HG02973 (cell line): ENCODE measurements around the gene NTM.

ENCODE experiments used
- ATAC-seq: cut with Tn5 transposase; IDR thresholded peaks from one replicate; pipeline ENCODE4 v1.9.1; 2021; ENCODE audit warnings: moderate library complexity; ENCODE audit not compliant: unreplicated experiment

Gene NTM

DNA sequence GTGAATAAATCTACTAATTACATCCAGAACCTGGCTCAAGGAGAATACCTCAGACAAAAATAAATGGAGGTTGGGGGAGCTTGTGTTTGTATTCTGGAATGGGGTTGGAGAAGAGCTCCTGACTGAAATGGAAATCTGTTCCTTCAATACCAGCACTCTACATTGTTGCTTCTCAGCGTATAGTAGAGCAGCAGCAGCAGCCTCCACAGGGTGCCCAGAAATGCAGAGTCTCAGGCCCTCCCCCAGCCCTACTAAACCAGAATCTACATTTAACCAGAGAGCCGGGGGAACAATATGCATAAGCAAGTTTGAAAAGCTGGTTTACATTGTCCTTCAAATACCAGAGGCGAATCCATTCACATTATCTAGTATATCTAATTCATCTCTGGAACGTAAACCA lies 474.8 kb downstream of the NTM start:
- no peak for ATAC-seq

DNA sequence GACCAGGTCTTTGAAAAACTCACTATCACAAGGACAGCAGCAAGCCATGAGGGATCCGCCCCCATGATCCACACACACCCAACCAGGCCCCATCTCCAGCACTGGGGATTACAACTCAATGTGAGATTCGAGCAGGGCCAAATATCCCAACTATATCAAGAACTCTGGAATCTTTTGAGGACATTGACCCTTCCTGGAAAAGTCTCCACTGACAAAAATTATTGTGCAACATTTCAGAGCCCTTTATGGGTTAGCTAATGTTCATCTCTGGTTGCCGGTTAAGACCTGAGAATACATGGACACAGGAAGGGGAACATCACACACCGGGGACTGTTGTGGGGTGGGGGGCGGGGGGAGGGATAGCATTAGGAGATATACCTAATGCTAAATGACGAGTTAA lies 479.1 kb downstream of the NTM start:
- ATAC-seq = no peak

DNA sequence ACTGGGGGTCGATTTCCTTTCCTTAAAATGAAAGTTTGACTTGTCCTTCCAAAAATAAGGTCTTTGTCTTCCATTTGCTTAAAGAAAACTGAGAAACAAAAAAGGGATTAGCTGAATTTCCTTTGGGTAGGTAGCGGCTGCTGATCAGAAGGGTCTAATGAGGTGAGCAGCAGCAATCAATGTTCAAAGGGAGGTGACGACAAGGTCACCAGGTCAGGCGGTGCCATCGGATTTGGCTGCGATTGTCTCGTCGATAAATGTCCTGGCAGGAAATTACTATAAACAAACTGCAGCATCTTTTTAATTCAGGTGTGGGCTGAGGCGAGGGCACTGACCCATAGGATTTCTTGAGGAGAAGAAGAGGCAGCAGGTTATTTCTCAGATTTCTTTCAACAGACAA lies 480.1 kb downstream of the NTM start:
- ATAC-seq = no peak

DNA sequence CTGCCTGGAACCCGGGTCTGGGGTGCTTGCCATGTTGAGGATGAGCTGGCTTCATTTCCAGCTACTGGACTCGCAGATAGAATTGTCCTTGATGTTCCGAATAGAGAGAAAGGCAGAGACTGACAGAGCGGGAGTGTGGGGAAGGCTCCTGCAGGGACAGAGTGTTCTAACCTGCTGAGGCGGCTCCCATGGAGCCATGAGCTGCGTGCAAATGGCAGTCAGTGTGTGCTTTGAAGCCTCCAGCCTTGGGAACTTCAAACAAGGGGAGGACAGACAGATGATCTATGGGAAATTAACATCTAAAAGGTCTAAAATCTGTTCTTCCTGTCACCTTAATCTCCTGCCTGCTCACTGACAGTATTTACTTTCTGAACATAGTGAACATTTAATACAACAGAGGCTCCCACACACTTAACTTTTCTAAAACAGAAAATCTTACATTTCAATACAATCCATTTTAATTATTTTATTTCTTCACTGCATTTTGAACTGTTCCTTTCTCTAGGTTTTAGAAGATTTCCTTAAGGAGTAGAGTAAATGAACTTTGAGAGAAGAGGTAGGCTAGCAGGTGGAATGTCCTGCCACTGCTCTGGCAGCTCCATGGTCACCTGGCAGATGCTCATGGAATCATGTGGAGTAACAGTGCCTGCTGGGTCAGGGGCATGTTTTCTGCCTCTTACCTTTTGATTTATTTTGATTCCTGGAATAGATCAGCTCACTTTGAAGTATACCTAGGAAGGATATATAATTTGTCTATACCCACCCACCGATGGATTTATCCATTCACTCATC lies 481.7 kb downstream of the NTM start:
- ATAC-seq = no peak

DNA sequence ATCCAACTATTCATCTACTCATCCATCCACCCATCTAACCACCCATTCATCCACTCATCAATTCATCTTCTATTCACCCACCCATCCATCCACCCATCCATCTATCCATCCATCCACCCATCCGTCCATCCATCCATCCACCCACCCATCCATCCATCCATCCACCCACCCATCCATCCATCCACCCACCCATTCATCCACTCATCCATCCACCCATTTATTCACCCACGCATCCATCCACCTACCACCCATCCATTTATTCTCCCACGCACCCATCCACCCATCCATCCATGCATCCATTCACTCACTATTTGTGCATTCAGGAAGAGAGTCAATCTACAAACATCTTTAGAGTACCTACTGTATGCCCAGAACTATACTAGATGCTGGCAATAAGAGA lies 482.3 kb downstream of the NTM start:
- no peak for ATAC-seq

DNA sequence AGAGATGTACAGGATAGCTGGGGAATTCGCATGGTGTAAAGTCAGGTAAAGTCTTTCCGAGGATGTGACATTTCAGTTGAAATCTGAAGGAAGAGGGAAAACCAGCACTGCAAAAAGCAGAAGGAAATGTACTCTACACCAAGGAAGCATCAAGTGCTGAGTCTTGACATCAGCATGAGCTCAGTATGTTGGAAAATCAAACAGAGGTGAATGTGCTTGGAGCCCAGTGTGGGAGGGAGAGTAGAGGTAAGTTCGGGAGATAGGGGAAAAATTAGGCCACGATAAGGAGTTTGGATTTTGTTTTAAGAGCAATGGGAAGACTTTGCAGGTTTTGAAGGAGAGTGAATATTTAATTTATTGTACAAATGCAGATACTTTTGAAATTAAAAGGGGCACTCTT lies 484.0 kb downstream of the NTM start:
- no peak for ATAC-seq

DNA sequence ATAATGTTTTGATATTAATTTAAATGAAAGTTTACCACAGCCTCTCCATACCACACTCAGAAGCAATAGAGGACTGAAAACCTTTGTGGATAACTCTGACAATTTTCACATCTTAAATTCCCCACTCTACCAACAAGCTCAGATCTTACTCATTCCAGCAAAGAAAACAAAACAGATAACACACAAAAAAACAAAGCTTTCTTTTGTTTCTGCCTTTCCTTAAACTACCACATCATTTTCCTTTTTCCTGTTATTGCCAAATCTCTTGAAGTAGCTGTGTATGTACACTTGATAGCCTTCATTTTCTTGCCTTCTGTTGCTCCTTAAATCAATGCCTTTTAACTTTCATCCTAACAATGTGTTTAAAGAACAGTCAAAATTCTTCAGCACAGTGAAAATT lies 484.9 kb downstream of the NTM start:
- ATAC-seq = no peak

DNA sequence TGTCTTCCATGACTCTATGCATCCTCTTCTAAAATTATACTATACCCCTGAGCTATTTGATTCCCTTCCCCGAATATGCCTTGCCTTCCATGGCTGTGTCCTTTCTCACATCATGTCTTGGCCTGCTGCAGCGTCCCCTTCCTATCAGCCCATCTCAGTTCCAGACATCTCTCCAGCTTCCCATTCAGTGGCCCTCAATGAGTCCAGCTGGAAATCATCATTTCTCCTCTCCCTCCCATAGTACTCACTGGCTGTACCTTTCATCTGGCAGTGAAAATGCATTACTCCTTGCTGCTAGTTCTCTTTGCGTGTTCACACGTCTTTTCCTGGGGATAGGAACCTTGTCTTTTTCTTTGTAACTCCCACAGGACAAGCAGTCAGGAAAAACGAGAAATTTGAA lies 486.8 kb downstream of the NTM start:
- ATAC-seq = no peak

DNA sequence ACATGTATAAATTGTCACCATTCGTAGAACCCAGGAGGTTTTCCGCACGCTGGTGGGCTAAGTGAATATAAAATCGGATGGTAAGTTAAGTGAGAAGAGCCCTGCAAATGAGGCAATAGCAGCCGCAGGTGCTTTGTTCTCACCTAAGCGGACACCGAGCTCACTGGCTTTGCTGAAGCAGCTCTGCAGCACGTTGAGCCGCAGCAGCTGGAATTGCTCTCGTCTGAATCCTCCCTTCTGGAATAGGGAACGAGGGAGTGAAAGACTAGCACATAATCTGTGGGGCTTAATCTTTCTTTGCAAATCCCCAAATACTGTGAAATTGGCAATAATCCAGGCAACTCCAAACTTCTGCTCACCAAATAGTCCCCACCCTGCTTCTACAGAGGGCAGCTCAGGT lies 488.1 kb downstream of the NTM start:
- no peak for ATAC-seq

DNA sequence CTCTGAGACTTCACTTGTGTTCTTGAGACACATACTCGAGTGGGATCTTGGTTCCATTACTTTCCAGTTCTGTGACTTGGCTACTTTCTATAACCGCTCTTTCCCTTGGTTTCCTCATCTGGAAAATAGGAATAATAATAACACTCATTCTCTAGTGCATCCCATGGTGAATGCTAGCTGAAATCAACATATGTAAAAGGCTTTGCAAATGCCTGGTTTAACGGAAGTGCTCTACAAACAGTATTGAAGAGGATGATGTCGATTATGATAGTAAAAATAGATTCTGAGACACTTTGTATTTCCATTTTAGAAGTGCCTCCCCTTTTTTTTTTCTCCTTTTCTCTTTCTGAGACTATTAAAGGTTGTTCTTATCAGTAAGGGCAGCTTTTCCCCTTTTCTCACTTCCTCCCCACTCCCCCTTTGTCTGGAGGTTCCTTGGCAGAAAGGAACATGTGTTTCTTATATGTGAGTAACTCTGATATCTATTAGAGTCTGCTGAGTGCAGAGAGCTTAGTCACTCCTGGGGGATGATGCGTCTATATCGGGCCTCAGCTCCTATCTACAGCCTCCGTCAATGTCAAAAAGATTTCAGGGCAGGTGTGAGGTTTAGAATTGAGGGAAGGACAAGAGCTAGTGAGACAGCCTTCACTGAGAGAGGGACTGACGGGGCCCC lies 489.3 kb downstream of the NTM start:
- no peak for ATAC-seq

DNA sequence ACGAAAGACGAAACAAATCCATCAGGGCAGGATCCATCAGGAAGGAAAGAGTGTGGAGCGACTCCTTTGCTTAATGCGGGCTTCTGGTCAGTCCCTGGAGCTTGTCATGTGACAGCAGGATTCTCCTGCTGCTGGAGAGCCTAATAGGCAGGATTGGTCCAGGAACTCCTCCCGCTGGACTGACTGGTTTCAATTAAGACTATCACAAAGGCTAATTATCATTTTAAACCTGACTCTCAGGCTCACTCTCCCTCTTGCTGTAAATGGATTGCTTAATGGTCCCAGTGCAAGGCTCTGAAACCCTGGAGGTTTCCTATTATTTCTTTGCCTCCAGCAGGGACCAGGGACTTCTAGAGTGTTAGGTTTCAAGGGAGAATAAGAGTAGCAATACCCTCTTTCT lies 493.8 kb downstream of the NTM start:
- no peak for ATAC-seq

DNA sequence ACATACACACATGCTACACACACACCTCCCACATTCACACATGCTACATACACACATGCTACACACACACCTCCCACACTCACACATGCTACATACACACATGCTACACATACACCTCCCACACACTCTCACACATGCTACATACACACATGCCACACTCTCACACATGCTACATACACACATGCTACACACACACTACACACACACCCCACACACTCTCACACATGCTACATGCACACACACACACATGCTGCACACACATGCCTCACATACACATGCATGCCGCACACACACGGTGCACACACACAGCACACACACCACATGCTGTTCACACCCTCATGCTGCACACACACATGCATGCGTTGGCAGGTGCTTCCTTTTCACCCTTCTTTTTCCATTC lies 495.4 kb downstream of the NTM start:
- no peak for ATAC-seq

DNA sequence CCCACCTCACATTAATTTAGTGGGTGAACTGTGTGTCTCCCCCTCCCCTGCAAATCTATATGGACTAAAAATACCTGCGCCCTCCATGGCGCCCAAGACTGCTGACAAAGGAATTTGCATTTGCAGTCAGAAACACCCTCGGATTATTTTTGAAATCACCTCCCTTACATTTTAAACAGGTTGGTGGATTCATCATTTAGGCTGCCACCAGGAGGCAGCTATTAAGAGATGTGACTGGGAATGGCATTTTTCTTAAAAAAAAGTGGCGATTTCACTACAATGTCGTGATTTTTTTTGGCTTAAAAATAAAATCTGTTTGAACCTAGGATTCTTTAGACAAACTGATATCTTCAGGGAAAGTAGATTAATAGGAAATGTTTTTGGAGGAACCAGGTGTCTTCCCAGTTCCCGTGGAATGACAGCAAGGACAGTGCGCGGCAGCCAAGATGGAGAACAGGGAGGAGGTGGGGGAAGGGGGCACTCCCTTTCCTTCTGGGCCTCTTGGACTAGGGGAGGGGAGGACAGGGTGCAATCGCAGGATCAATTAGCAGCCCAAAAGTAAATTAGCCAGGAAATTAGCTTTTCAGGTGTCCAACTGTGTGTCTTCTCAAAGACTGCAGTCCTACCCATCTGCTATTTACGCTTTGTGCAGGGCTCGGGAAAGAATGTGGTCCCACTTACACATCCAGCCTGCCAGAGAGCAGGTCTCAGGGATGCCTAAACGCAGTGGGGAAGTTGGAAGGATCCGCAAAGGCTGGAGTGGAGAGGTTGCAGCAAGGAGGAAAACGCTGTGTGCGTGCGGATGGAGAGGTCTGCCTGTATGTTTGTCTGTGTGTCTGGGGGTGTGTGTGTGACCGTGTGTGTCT lies 496.4 kb downstream of the NTM start:
- ATAC-seq = no peak

DNA sequence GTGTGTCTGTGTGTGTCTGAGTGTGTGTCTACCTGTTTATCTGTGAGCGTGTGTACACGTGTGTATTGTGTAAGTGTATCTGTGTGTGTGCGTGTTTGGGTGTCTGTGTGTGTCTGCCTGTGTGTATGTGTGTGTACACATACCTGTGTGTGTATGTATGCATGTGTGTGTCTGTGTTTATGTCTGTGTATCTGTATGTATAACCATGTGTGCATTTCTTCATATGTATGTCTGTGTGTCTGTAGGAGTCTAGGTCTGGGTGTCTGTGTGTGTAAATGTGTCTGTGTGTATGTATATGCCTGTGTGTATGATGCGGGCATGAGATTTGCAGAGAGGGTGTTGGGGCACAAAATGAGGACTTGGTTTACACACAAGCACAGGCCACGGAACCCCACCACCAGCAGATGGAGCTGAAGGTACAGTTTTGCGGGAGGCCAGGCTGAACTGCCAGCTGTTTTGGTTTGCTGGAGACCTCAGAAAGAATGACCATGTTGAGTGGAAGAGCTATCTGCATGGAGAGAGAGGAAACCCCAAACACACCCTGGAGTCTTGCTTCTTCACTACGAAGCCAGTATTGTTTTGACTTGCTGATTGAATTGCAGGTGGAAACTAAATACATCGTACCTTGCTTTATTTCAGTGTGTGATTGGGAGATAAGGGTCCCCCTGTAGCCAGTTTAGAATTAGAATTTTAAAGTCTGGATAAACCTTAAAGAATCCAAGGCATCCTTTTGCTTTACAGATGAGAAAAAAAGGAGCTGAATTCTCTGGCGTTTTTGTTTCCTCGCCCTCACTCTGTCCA lies 497.2 kb downstream of the NTM start:
- ATAC-seq = peak; percentile 87

DNA sequence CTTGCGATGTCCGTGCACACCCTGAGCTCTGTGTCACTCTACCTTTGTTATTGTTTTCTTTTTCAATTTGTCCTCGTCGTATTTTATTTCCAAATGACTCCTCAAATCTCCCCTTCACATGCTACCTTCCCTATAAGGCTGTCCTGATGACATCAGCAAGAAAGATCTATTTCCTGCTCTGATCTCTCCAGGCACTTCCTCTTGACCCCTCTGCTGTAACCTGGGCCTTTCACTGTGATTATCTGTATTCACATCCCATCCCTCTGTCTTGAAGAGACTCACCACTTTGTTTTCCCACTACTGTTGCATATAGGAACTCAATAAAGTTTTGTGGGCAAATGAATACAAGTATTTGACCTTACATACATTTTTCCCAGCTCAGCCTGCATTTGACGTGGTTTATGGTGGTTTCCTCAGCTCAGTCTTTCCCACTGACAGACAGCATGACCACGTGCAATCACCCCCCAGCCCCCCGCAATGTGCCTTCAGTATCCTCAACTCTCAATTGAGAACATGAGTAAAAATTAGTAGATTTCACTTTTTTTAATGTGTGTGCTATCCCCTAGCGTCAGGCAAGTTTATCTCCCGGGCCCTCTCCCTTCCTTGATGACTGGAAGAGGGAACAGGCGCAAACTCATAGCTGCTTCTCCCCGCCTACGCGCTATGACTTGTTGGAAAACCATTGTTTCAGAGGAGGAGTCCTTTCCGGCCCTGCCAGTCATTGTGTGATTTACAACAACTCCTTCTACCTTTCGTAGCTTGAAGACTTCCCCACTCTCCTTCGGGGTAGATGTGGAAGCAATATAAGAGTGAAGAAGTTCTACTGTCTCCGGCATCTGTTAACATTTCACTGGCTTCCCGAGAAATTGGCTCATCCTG lies 498.5 kb downstream of the NTM start:
- no peak for ATAC-seq

DNA sequence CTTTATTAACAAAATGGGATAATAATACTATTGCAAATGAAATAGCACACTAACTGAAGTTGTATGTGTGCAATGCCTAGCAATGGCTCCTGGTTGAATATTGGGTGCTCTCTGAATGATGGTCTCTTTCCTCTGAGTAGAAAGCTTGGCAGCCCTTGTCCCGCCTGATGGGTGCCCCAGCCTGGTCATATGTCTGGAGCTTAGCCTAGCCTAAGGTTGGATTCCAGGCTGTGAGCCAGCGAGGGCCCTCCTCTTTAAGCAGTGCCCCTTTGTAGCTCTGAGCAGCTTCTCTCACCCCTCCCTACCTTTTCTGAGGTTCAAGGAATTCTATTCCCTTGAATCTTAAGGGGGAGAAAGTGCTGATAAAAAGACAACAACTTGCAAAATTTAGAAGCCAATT lies 499.9 kb downstream of the NTM start:
- ATAC-seq = no peak

DNA sequence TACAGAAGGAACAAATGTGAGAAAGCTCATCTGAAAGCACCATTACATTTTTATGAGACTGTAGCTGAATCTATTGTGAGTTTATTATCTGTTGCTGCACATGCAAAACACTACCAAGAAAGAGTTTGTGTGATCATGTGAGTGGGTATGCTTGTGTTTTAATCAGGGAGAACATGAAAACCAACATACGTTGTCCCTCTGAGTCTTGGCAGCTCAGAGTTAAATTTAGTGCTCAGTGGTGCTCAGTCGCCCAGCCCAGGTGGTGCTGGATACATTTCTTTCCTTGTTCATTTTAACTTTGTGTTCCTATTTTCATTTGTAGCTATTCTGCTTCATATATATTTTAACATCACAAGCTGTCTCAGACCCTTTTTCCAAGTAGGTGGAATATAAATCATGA lies 500.6 kb downstream of the NTM start:
- no peak for ATAC-seq

DNA sequence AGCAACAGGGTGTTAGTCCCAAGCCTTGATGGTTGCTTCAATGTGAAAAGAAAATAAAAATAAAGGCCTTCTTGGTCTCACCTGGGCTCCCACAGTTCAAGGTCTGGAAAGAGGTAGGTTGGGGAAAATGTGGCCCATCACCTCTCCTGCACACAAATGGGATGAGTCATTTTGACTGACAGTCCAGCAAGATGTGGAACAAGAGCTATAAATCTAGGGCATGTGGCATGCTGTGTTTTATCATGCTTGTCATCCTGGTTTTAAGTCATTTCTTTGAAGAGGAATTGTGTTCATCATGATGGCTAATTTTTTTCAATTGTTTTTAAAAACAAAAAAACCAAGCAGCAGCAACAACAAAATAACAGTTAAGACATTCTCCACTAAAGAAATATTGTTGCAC lies 503.7 kb downstream of the NTM start:
- no peak for ATAC-seq

DNA sequence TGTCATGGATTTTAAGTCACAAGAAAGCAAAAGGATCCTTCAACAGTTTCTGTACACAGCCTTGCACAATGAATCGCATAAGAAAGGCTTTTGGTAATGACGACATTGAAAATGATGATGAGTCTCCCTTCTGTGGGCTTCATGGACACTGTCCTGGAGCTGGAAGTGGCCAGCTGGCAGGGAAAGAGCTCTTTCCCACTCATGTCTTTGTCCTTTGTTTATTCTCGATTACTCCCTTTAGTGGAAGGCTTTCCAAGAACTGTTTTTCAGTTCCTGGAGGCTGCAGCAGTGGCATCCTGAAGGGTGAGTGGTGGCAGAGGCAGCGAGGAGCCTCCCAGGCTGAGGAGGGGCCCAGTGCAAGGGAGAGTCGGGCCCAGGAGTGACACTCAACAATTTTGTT lies 505.2 kb downstream of the NTM start:
- no peak for ATAC-seq
